D341Med (cell line): Measurements from ENCODE around the gene GABRB1.

Experiments used
- DNase-seq: peaks from one replicate; pipeline ENCODE4 v3.0.0; 2012; ENCODE audit warnings: low spot score

The GABRB1 gene

GRCh38 chr4:47049347-47049746 lies 18.0 kb downstream of the GABRB1 start:
- DNase-seq: no peak

GRCh38 chr4:47050761-47051725 lies 19.7 kb downstream of the GABRB1 start:
- DNase-seq: no peak

DNA sequence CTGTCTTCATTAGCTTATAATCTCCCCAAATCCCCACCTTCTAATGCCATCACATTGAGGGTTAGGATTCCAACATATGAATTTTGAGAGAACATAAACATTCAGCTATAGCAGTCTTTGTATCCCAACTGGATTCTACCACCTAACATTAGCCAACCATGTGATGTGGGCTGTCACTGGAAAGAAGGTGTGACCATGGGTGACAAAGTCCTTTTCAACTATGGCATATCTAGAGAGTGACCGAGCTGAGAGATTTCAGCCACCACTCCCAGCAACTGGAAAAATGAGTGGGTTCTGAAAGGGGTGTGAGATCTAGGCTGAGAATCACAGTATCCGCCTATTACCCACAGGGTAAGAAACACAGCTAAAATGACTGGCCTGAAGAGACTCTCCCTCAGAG lies 22.1 kb downstream of the GABRB1 start:
- DNase-seq: no peak

DNA sequence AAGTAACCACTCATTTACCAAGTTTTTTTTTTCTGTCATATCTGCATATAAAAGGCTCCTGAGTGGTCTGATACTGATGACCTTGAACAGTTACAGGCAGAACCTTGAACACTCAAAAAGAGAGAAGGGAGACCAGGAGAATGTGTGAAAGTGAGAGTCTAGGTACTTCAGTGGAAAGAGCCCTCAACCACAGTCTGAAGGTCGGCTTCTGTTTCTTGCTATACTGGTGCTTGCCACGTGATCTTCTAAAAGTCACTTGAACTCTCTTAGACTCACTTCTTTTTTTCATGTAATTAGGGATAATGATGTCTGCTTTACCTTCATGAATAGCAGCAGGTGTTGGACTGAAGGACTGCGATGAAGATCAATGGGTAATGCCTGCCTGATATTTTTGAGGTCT lies 22.8 kb downstream of the GABRB1 start:
- DNase-seq: no peak

DNA sequence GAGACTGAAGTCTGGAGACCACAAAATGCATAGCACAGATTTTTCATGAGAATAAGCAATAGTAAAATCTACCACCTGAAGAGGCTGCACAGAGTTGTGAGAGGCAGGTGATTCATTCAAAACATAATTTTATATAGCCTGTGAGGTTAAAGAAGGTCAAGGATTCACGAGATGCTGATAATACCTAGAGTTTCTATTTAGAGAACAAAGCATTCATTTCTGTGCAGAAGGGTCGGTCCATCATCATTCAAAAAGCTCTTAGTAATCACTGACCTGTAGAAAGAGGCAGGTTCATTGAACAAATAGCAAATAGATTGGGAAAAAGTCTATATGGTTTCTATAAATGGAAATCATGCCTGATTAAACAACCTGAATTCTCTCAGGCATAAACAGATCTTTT lies 26.6 kb downstream of the GABRB1 start:
- no peak for DNase-seq

GRCh38 chr4:47060561-47060960 lies 29.2 kb downstream of the GABRB1 start:
- DNase-seq: no peak

- no peak for DNase-seq
Observed at GRCh38 chr4:47061435-47061834, 30.1 kb downstream of the GABRB1 start.

GRCh38 chr4:47065051-47065481 lies 33.7 kb downstream of the GABRB1 start:
- DNase-seq: no peak

- DNase-seq: no peak
Observed at GRCh38 chr4:47068986-47069385, 37.6 kb downstream of the GABRB1 start.

- DNase-seq: no peak
Observed at GRCh38 chr4:47071901-47072341, 40.6 kb downstream of the GABRB1 start.

DNA sequence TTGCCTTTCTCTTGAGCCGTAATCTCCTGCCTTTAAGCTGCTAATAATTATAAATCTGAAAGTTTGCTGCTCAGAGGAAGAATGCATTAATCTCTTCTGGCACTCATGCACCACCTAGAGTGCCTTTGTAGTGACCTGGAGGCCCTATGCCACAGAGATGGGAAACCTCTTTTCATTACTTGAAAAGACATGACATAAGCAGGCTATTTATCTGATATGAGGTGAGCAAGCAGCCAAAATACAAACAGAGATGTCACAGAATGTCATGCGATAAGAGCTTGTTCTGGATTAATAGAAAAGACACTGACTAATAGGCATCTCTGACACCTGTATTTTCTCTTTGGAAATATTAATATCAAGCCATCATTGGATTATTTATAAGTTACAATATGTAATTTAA lies 42.3 kb downstream of the GABRB1 start:
- DNase-seq: no peak

GRCh38 chr4:47074816-47075215 lies 43.4 kb downstream of the GABRB1 start:
- no peak for DNase-seq

- no peak for DNase-seq
Observed at GRCh38 chr4:47075262-47075661, 43.9 kb downstream of the GABRB1 start.

DNA sequence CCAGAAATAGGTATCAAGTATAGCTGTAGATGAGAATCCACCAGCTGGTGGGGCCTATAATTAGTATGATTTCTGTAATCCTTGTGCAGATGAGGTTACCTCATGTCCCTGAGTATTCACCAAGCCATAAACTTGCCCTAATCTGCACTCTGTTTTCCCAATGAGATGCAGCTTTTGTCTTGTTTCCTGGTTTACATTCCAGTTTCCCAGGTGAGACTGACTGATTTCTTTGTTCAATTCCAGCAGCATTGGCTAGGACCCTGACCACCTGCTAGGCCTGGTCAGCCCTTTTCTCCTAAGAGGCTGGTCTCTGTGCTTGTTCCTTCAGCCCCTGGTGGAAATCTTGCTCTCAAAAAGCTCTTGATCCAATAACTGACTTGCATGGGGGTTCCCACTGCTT lies 44.6 kb downstream of the GABRB1 start:
- DNase-seq: peak; percentile 37

DNA sequence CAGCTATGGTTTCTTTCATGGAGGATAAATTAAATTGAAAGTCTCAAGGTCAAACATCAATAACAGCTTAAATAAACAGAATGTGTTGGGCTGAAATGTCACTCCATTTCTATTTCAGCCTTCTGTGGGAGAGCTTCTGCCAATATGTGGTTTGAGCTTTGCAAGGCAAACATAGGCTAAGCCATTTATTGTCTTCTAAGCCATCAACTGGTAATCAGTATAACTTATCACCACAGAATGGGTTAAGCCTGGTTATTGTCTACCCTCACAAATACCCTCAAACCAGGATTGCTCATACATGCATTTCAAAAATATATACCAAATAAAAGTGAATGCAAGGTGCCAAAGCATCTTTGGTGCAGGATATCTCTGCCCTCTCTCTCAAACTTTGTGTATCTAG lies 52.7 kb downstream of the GABRB1 start:
- no peak for DNase-seq

GRCh38 chr4:47084795-47085194 lies 53.4 kb downstream of the GABRB1 start:
- DNase-seq: no peak

- DNase-seq: no peak
Observed at GRCh38 chr4:47088298-47088697, 56.9 kb downstream of the GABRB1 start.

DNA sequence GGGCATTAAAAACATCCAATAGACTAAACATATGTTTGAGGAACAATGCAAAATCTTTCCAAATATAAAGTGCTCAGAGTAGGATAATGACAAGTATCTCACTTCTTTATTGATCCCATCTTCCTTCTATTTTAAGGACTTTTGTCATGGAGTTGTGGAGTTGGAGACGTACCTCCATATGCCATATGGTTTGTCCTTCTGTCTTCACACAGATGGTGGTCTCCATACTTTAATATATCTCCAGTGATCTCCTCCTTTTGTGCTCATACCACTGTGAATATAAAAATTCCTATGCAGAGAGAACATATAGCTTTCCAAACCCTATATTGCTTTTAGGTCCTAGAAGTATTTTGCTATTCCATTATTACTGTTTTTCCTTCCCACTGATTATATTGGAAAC lies 64.5 kb downstream of the GABRB1 start:
- DNase-seq: no peak

- DNase-seq: no peak
Observed at GRCh38 chr4:47101453-47101852, 70.1 kb downstream of the GABRB1 start.

- DNase-seq: no peak
Observed at GRCh38 chr4:47104986-47105385, 73.6 kb downstream of the GABRB1 start.

DNA sequence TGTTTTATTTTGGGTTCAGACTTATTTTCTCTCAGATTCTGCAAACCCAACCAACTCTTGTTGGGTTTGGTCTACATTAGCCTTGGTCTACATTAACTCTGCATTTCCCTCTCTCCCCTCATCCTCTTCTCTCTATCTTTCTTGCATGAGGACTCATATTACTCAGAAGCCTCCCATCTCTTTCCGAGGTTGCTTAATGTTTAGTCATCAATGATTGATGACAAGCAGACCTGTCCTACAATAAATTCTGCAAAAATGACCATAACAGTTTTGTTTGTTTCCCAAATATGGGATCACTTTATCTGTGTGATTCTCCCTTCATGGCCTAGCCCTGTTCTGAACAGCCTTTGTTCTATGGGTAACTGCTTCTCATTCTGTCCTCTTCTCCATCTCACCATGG lies 75.2 kb downstream of the GABRB1 start:
- DNase-seq: no peak

DNA sequence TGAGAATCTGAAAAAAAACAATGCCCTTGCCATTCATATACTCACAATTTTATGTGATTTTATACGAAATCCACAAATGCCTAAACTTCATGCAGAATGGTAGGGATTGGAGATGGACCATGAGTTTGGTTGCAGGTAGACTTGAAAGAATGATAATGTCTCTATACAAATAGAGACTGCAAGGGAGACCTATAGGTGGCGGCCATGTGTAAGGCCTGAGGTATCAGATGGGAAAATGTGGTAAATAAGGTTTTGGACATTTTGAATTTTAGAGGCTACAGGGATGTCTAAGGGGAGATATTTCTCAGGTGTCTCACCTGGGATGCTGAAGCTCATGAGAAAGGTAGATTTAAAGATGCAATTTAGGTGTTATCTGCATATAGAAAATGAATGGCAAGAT lies 78.0 kb downstream of the GABRB1 start:
- no peak for DNase-seq

GRCh38 chr4:47110546-47111132 lies 79.3 kb downstream of the GABRB1 start:
- no peak for DNase-seq
